Endothelial cell (in vitro differentiated cells): ENCODE data around the gene ANKS1B. TPM values are rescaled to one million over a fixed set of nuclear protein-coding genes. Genes with fewer than 3 reads are reported as not detected.
"Not testable (repeated sequence)": the region's sequence is repeated elsewhere in the genome, so short reads cannot be mapped to it uniquely, and the experiment has no call there.

ENCODE experiments used
- DNase-seq: peaks from one replicate; pipeline ENCODE4 v3.0.0; 2021; ENCODE audit warnings: low spot score
- H3K27ac Mint-ChIP-seq: one replicate; pipeline ENCODE4 v1.8.0; 2021; ENCODE audit warnings: mixed read lengths, inconsistent platforms; ENCODE audit not compliant: unreplicated experiment
- H3K27me3 Mint-ChIP-seq: one replicate; pipeline ENCODE4 v1.8.0; 2021; ENCODE audit warnings: mild to moderate bottlenecking, moderate library complexity, mixed read lengths, inconsistent platforms; ENCODE audit not compliant: unreplicated experiment
- H3K36me3 Mint-ChIP-seq: one replicate; pipeline ENCODE4 v1.8.0; 2021; ENCODE audit warnings: mild to moderate bottlenecking, low read depth, mixed read lengths, inconsistent platforms; ENCODE audit not compliant: unreplicated experiment
- H3K4me1 Mint-ChIP-seq: one replicate; pipeline ENCODE4 v1.8.0; 2021; ENCODE audit warnings: mild to moderate bottlenecking, mixed read lengths, inconsistent platforms; ENCODE audit not compliant: unreplicated experiment
- H3K4me3 Mint-ChIP-seq: one replicate; pipeline ENCODE4 v1.8.0; 2021; ENCODE audit warnings: mild to moderate bottlenecking, mixed read lengths, inconsistent platforms; ENCODE audit not compliant: unreplicated experiment
- H3K9me3 Mint-ChIP-seq: one replicate; pipeline ENCODE4 v1.8.0; 2021; ENCODE audit warnings: mixed read lengths, inconsistent platforms; ENCODE audit not compliant: unreplicated experiment
- total RNA-seq: library from RNA; stranded (reverse); fragmentation: NEBNext Ultra II Directional; extraction: Animal tissue kit (Norgen Biotek cat#: 25700); gene quantifications from one replicate; pipeline ENCODE4 v1.2.1, GENCODE V29; 2021; ENCODE audit not compliant: unreplicated experiment
- TF ChIP-seq, protein P1 (sequence below): fragments of 200-600 bp; sonication (generic); IDR thresholded peaks from one replicate; pipeline ENCODE4 v1.5.0; 2021; ENCODE audit warnings: antibody characterized with exemption; ENCODE audit not compliant: unreplicated experiment

ANKS1B gene
- total RNA-seq, 1 donor from 2014 or later: 2.6 TPM

DNA sequence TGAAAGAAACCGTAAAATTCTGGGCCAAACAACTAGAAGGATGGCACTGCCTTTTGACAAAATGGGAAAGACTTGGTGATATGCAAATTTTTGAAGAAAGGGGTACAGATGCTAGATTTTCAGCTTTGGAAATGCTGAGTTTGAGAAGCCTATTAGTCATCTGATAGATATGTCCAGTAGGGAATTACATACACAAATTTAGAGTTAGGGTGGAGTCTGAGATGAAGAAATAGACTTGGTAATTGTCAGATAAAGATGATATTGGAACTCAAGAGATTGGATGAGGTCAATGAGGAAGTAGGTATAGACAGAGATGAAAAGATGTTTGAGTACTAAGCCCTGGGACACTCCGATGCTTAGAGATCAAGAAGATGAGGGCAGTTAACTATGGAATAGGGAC is 184.1 kb downstream of the ANKS1B start:
- Mint-ChIP-seq H3K36me3 (no peaks in the 10 kb centered on the region), H3K27me3 (no peaks in the 10 kb centered on the region), H3K4me1 (no peaks in the 10 kb centered on the region), H3K27ac (no peak overlapping the region), H3K9me3 (no peaks in the 10 kb centered on the region), H3K4me3 (no peak overlapping the region)
- no peak for DNase-seq
- TF ChIP-seq, protein P1, sequence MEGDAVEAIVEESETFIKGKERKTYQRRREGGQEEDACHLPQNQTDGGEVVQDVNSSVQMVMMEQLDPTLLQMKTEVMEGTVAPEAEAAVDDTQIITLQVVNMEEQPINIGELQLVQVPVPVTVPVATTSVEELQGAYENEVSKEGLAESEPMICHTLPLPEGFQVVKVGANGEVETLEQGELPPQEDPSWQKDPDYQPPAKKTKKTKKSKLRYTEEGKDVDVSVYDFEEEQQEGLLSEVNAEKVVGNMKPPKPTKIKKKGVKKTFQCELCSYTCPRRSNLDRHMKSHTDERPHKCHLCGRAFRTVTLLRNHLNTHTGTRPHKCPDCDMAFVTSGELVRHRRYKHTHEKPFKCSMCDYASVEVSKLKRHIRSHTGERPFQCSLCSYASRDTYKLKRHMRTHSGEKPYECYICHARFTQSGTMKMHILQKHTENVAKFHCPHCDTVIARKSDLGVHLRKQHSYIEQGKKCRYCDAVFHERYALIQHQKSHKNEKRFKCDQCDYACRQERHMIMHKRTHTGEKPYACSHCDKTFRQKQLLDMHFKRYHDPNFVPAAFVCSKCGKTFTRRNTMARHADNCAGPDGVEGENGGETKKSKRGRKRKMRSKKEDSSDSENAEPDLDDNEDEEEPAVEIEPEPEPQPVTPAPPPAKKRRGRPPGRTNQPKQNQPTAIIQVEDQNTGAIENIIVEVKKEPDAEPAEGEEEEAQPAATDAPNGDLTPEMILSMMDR: no peak

DNA sequence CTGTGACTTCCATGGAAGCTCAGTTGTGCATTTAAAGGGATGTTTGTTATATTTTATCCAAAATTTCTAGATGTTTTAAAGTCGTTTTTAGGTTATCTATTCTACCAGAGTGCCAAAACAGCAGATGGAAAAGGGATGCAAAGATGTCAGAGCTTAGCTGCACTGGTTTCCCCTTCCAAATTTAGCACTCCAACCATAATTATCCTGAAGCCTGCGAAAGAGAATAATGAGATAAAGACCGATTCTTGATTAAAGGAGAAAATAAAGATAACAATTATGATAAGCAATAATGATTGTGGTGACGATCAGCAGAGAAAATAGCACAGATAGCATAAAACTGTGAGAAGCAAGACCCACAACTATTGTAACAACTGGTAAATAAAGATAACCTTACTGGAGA is 186.8 kb downstream of the ANKS1B start:
- not testable (repeated sequence) for H3K4me3 Mint-ChIP-seq, H3K4me1 Mint-ChIP-seq, DNase-seq, H3K27ac Mint-ChIP-seq, H3K27me3 Mint-ChIP-seq, H3K9me3 Mint-ChIP-seq, H3K36me3 Mint-ChIP-seq

DNA sequence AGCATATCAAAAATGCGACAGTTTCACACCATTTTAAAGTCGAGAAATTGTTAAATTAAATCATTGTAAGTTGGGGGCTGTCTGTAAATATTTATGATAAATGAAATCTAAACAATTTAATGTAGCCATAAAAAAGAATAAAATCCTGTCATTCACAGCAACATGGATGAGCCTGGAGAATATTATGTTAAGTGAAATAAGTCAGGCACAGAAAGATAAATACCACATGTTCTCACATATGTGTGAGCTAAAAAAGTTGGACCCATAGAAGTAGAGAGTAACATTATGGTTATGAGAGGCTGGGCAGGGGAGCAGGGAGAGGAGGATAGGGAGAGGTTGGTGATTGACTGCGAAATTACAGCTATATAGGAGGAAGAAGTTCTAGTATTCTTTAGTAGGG is 201.3 kb downstream of the ANKS1B start:
- Mint-ChIP-seq H3K36me3 (no peaks in the 10 kb centered on the region), H3K4me3 (no peak overlapping the region), H3K9me3 (no peaks in the 10 kb centered on the region), H3K4me1 (no peaks in the 10 kb centered on the region), H3K27ac (no peak overlapping the region), H3K27me3 (no peaks in the 10 kb centered on the region)
- TF ChIP-seq, protein P1: no peak
- no peak for DNase-seq

DNA sequence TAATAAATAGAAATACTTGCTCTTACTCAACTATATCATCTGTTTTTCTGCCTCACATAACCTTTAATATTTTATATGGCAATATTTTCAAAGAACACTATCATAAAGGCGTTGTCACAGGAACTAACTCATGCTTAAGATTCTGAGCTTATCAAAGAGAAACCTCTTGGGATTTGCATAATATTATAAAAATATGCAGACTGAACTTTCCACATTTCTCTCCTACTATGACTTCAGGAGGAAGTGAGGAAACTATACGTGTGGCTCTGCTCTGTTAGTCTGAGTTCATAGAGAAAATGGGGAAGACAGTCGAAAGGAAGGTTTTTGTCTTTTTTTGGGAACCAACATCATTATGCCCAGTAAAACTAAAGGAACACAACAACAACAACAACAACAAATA is 212.5 kb downstream of the ANKS1B start:
- H3K4me3 Mint-ChIP-seq: no peak overlapping the region
- H3K9me3 Mint-ChIP-seq: no peaks in the 10 kb centered on the region
- no peak for DNase-seq
- no peaks in the 10 kb centered on the region for H3K27me3 Mint-ChIP-seq
- TF ChIP-seq, protein P1: no peak
- H3K36me3 Mint-ChIP-seq: no peaks in the 10 kb centered on the region
- H3K4me1 Mint-ChIP-seq: no peaks in the 10 kb centered on the region
- no peak overlapping the region for H3K27ac Mint-ChIP-seq

DNA sequence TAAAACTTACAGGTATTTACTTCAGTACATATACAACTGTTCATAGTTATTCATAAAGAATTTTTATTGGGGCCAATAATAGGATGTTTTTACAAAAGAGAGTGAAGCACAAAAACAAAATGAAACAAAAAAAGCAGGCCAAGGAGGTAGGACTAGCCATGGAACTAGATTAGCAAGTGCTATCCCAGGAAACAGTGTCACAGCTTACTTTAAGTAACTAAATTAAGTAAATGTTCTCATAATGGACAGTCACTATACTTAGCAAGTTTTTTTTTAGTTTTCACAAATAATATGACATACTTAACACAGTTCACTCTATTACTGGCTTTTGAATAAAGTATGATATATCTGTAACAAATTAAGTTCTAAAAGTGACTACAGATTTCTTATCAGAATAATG is 213.1 kb downstream of the ANKS1B start:
- Mint-ChIP-seq H3K27ac (no peak overlapping the region), H3K4me1 (no peaks in the 10 kb centered on the region), H3K4me3 (no peak overlapping the region), H3K36me3 (no peaks in the 10 kb centered on the region), H3K9me3 (no peaks in the 10 kb centered on the region), H3K27me3 (no peaks in the 10 kb centered on the region)
- TF ChIP-seq, protein P1: no peak
- no peak for DNase-seq
